Superior temporal gyrus (tissue), 1 donor: ENCODE results near the gene ZCRB1.

Source experiments
- DNase-seq: peaks from one replicate; pipeline ENCODE4 v3.0.0-alpha.2; 2016; ENCODE audit errors: extremely low spot score

Gene ZCRB1

DNA sequence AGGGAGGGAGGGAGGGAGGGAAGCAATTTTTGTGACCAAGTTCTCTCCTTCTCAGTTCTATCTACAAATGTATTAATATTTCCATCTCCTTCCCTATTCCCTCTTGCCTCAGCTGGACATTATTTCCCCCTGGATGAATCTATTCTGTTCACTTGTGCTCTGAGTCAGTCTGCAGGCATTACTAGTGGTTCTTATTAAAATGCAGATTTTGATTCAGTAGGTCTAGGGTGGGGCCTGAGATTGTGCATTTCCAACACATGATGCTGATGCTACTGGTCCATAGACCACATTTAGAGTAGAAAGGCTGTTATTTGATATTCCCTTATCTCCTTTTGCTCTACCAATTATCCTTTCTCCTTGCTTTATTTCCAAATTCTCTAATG, 47.8 kb downstream of the ZCRB1 start:
- DNase-seq: no peak

DNA sequence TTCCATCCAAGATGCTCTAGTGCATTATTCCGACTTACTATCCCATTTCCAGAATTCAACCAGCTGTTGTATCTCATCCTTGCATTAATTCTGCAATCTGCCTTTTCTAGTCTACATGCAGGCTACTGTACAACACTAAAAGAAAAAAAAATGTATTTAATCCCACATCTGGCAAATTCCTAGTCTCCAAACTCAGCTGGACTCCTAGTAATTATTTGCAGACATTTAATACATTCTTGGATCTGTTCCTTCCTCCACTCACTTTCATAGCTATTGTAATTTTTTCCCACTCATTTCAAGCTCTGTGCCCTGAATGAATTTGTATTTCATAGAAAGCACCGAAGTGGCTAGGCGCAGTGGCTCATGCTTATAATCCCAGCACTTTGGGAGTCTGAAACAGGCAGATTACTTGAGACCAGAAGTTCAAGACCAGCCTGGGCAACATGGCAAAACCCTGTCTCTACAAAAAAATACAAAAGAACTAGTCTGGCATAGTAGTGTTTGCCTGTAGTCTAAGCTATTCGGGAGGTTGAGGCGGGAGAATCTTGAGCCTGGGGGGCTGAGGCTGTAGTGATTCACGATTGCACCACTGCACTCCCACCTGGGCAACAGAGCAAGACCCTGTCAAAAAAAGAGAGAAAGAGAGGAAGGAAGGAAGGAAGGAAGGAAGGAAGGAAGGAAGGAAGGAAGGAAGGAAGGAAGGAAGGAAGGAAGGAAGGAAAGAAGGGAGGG, 48.3 kb downstream of the ZCRB1 start:
- DNase-seq: no peak

DNA sequence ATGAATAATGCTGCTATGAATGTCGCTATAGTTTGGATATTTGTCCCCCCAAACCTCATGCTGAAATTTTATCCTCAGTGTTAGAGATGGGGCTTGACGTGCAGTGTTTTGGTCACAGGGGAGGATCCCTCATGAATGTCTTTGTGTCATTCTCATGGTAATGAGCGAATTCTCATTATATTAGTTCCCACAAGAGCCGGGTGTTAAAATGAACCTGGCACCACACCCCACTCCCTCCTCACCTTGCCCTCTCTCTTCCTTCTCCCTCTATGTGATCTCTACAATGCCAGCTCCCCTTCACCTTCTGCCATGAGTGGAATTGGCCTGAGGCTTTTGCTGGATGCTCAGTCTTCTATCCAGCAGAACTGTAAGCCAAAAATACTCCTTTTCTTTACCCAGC, 50.4 kb downstream of the ZCRB1 start:
- no peak for DNase-seq

DNA sequence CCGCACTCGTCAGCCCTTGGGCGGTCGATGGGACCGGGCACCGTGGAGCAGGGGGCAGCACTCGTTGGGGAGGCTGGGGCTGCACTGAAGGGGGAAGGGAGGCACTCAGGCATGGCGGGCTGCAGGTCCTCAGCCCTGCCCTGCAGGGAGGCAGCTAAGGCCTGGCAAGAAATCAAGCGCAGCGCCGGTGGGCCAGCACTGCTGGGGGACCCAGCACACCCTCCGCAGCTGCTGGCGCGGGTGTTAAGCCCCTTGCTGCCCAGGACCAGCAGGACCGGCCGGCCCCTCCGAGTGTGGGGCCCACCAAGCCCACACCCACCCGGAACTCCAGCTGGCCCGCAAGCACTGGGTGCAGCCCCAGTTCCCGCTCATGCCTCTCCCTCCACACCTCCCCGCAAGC, 52.2 kb downstream of the ZCRB1 start:
- DNase-seq: no peak

DNA sequence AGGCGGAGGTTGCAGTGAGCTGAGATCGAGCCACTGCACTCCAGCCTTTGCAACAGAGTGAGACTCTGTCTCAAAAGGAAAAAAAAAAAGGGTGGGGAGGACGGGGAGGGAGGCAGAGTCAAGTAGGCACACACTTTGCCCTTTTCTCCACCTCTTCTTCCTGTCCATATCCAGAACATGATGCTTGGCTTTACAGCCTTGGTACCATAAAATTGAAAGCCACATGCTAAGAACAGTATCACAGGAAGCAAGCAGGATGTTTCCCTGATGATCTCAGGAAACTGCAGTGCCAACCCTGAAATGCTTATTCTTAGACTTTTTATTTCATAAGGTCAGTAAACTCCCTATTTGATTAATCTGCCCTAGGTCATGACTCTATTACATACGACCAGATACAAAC, 55.3 kb downstream of the ZCRB1 start:
- DNase-seq: no peak

DNA sequence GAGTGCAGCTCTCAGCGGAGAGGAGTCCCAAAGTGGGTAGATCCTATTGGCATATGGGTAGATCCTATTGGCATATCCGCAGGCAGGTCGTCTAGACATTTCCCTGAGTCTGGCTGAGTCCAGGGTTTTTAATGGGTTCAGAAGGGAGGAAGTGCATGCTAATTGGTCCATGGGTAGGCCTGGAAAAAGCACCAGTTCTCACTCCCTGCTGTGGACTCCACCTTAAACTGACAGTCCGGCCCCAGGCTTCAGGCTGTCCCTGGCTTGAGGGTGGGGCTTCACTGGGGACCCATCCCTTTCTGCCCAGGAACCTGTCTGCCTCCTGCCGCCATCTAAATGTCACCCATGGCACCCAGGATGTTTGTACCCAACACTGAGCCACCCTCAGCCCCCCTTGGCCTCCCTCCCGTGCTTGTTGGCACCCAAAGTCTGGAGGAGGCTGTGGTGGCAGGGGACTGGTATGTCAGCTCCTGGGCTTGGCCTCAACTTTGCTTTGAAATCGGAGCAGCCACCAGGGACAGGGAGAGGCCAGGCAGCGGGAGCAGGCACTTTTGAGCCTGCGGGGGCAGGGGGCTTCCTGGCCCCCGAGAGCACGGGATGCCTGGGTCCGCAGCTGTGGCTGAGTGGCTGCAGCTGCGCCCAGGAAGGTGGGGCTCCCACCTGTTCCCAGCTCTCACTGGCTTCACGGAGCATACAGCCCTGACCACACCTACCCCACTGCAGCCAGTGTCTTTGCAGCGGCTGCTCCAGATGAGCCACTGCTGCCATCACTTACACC, 58.3 kb downstream of the ZCRB1 start:
- no peak for DNase-seq

DNA sequence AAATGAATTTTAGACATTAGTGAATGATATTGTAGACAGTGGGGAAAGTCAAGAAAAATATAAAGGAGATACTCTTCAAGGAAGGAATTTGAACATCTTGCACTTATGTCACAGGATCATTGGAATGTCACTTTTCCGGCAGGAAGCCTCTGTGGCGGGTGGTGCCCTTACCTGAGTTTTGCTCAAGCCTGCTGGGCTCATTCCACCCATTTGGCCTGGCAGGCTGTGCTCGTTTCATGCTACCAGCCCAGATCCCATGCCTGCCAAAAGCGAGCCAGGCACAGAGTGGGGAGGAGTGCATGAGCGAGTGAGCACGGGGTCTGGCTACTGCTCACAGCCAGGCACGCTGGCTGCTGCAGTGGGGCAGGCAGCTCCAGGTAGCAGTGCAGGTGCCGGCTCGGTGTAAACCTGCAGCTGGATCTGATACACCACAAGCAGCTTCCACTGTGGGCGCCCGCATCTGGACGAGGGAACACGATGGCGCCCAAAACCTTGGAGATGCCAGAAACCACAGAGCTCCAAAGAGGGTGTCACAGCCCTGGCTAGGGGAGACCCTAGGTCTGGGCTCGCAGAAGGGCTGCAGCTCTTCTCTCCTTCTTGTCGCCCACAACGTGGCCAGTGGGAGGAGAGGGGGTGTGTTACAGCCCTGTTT, 59.2 kb downstream of the ZCRB1 start:
- no peak for DNase-seq

DNA sequence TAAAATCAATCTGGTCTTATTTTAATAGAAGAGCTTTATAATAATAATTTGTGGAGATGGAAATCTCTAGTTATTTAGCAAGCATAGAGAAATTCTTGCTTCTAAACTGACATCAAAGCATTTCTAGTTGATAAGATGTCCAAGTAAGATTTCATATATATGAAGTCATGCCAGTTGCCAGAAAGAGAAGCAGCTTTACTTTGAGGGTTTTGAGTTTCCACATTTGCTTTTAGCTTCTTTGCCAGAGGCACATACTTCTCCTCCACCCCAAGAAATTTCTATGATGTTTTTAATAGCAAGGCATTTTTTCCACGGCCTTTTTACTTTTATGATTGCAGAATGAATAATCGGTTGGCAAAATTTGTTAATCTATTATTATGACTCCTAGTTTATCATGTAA, 63.6 kb downstream of the ZCRB1 start:
- no peak for DNase-seq
